ENCODE data around the gene ZFHX3. TPM values are rescaled to one million over a fixed set of nuclear protein-coding genes. Genes with fewer than 3 reads are reported as not detected.
A peak's percentile ranks its signal among the peaks of the same experiment; 100 is the strongest.

Gene ZFHX3
- total RNA-seq, 1 experiment from 2014 or later = 21.8 TPM

DNA sequence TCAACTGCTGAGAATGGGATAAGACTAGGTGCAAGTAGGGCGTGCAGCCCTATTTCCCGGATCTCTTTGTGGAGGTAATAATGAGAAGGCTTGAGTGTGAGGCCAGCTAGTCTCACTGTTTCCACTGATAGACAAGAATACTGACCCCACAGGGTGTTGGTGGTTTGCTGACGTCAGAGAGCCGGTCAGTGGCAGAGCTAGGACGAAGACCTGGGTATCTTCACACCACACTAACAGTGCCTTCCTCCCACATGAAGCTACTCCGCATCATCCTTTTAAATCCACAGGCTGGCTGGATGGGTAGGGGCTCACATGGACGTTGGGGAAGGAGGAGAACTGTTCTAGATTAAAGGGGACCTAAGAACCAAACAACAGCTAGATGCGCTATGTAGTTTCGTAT is 68.0 kb downstream of the ZFHX3 start:
- BruUV-seq (replicated peaks) = no TSS peak
- Histone ChIP-seq H3K4me3 (ENCODE audit: low read depth, low read length, poor library complexity, severe bottlenecking) (no peak overlapping the region), H3K4me1 (ENCODE audit: insufficient read depth, low read length, poor library complexity, severe bottlenecking) (peaks cover 42% of the 10 kb centered on the region), H3K9me3 (ENCODE audit: low read depth, low read length, poor library complexity, severe bottlenecking) (no peaks in the 10 kb centered on the region), H3K27ac (ENCODE audit: low read depth, low read length, poor library complexity, severe bottlenecking) (no peak overlapping the region), H3K27me3 (replicated peaks; ENCODE audit: insufficient read depth, low read depth, low read length, poor library complexity) (no peaks in the 10 kb centered on the region), H3K36me3 (ENCODE audit: insufficient read depth, low read length, poor library complexity, severe bottlenecking) (no peaks in the 10 kb centered on the region)
- intact Hi-C loops (cut with micrococcal nuclease; ENCODE audit: unreplicated experiment) = no loop called here
- no peak for DNase-seq (ENCODE audit: low spot score)
- ChIA-PET POLR2A (ENCODE audit: low non-redundant PET) (no interaction called here), CTCF (no interaction called here)
- no peak for TF ChIP-seq EZH2 (IDR thresholded peaks at IDR 0.05; ENCODE audit: borderline replicate concordance, low read depth, low read length, poor library complexity, severe bottlenecking)
- TF ChIP-seq, protein P1, sequence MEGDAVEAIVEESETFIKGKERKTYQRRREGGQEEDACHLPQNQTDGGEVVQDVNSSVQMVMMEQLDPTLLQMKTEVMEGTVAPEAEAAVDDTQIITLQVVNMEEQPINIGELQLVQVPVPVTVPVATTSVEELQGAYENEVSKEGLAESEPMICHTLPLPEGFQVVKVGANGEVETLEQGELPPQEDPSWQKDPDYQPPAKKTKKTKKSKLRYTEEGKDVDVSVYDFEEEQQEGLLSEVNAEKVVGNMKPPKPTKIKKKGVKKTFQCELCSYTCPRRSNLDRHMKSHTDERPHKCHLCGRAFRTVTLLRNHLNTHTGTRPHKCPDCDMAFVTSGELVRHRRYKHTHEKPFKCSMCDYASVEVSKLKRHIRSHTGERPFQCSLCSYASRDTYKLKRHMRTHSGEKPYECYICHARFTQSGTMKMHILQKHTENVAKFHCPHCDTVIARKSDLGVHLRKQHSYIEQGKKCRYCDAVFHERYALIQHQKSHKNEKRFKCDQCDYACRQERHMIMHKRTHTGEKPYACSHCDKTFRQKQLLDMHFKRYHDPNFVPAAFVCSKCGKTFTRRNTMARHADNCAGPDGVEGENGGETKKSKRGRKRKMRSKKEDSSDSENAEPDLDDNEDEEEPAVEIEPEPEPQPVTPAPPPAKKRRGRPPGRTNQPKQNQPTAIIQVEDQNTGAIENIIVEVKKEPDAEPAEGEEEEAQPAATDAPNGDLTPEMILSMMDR (conservative IDR thresholded peaks at IDR 0.05; ENCODE audit: low read depth, low read length) = no peak

DNA sequence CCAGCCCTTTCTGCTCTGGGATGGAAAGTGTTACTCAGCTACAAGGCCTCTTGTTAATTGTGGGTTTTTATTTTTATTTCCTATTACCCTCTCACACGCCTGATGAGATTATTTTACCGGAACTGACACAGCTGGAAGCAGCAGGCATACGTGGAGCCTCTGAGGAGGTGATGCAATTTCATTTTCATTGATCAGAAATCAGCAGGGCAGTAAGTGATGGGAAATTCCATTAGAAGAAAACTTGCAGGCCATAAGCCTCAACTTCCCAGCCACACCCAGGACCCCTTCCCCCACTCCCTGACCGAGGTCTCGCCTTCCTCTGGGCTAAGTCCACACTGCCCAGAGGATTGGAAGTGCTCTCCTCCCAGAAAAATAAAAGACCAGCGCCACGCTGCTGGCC is 69.7 kb downstream of the ZFHX3 start:
- TF ChIP-seq, protein P1 (conservative IDR thresholded peaks at IDR 0.05; ENCODE audit: low read depth, low read length) = no peak
- TF ChIP-seq EZH2 (IDR thresholded peaks at IDR 0.05; ENCODE audit: borderline replicate concordance, low read depth, low read length, poor library complexity, severe bottlenecking) = no peak
- BruUV-seq (replicated peaks) = no TSS peak
- Histone ChIP-seq H3K4me3 (ENCODE audit: low read depth, low read length, poor library complexity, severe bottlenecking) (no peak overlapping the region), H3K27me3 (replicated peaks; ENCODE audit: insufficient read depth, low read depth, low read length, poor library complexity) (no peaks in the 10 kb centered on the region), H3K36me3 (ENCODE audit: insufficient read depth, low read length, poor library complexity, severe bottlenecking) (no peaks in the 10 kb centered on the region), H3K9me3 (ENCODE audit: low read depth, low read length, poor library complexity, severe bottlenecking) (no peaks in the 10 kb centered on the region), H3K4me1 (ENCODE audit: insufficient read depth, low read length, poor library complexity, severe bottlenecking) (peaks cover 40% of the 10 kb centered on the region), H3K27ac (ENCODE audit: low read depth, low read length, poor library complexity, severe bottlenecking) (peak overlapping the region; percentile 78)
- CTCF ChIA-PET = no interaction called here
- peak; percentile 88 for DNase-seq (ENCODE audit: low spot score)
- intact Hi-C loops (cut with micrococcal nuclease; ENCODE audit: unreplicated experiment) = no loop called here
- POLR2A ChIA-PET (ENCODE audit: low non-redundant PET) = no interaction called here

DNA sequence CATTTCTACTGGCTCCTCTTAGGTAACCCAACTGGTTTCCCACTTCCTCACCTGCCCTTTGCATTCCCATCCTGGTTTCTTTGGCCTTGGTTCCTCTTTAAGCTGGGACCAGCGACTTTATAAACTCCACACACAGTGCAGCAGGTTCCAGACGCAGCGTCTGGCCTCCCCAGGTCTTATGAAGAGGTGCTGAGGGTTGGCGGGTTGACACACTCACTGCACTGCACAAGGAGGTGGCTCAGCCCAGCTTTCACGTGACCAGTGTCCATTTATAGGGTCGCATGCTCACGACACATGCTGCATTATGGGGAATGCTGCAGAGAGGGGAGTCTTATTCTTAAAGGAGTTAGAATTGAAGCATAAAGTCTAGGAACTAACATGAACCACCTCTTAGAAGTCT is 70.8 kb downstream of the ZFHX3 start:
- Histone ChIP-seq H3K4me3 (ENCODE audit: low read depth, low read length, poor library complexity, severe bottlenecking) (no peak overlapping the region), H3K27me3 (replicated peaks; ENCODE audit: insufficient read depth, low read depth, low read length, poor library complexity) (no peaks in the 10 kb centered on the region), H3K27ac (ENCODE audit: low read depth, low read length, poor library complexity, severe bottlenecking) (no peak overlapping the region), H3K9me3 (ENCODE audit: low read depth, low read length, poor library complexity, severe bottlenecking) (no peaks in the 10 kb centered on the region), H3K4me1 (ENCODE audit: insufficient read depth, low read length, poor library complexity, severe bottlenecking) (peaks cover 40% of the 10 kb centered on the region), H3K36me3 (ENCODE audit: insufficient read depth, low read length, poor library complexity, severe bottlenecking) (no peaks in the 10 kb centered on the region)
- no peak for DNase-seq (ENCODE audit: low spot score)
- ChIA-PET CTCF (no interaction called here), POLR2A (ENCODE audit: low non-redundant PET) (interaction anchor here (0.6 kb wide), 1 partner anchor 195 kb away, joined by 3 read pairs; no protein-coding TSS in a partner anchor)
- TF ChIP-seq, protein P1 (conservative IDR thresholded peaks at IDR 0.05; ENCODE audit: low read depth, low read length) = no peak
- no peak for TF ChIP-seq EZH2 (IDR thresholded peaks at IDR 0.05; ENCODE audit: borderline replicate concordance, low read depth, low read length, poor library complexity, severe bottlenecking)
- BruUV-seq (replicated peaks) = no TSS peak
- intact Hi-C loops (cut with micrococcal nuclease; ENCODE audit: unreplicated experiment) = no loop called here

Measured in A673 (cell line).